ENCODE data around the gene HEATR1. TPM values are rescaled to one million over a fixed set of nuclear protein-coding genes. Genes with fewer than 3 reads are reported as not detected.
A peak's percentile ranks its signal among the peaks of the same experiment; 100 is the strongest.

Gene HEATR1
- total RNA-seq, 2 donors from 2014 or later: 11.9 to 25.7 TPM

DNA sequence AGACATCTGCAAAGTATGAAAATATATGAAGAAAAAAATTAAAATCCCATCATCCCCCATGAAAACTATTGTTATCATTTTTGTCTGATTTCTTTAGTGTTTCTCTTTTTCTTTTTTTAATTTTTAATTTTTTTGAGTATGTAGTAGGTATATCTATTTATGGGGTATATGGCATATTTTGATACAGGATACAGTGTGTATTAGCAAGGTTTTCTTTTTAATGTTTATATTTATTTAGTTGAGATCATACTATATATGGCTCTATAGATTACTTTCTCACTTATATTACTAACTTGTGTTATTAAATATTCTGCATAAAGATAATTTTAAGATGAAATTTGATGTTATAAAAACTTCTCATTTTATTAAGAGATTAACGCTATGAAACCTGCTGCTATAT, 69.1 kb downstream of the HEATR1 start:
- Histone ChIP-seq H3K4me1 (peaks cover 16% of the 10 kb centered on the region), H3K9me3 (no peaks in the 10 kb centered on the region), H3K4me3 (no peak overlapping the region), H3K36me3 (replicated peaks in 1 of 2; ENCODE audit: insufficient read depth in 1 of 2, low read depth in 2 of 2) (peaks cover 4 to 22% of the 10 kb centered on the region in 2 donors), H3K27ac (no peak overlapping the region), H3K27me3 (no peaks in the 10 kb centered on the region)
- TF ChIP-seq POLR2A (IDR thresholded peaks at IDR 0.05): no peak
- TF ChIP-seq, protein P1, sequence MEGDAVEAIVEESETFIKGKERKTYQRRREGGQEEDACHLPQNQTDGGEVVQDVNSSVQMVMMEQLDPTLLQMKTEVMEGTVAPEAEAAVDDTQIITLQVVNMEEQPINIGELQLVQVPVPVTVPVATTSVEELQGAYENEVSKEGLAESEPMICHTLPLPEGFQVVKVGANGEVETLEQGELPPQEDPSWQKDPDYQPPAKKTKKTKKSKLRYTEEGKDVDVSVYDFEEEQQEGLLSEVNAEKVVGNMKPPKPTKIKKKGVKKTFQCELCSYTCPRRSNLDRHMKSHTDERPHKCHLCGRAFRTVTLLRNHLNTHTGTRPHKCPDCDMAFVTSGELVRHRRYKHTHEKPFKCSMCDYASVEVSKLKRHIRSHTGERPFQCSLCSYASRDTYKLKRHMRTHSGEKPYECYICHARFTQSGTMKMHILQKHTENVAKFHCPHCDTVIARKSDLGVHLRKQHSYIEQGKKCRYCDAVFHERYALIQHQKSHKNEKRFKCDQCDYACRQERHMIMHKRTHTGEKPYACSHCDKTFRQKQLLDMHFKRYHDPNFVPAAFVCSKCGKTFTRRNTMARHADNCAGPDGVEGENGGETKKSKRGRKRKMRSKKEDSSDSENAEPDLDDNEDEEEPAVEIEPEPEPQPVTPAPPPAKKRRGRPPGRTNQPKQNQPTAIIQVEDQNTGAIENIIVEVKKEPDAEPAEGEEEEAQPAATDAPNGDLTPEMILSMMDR (IDR thresholded peaks at IDR 0.05): no peak
- 91 to 100% methylated on average over 1 of the region's 1 CpG for WGBS, 2 donors
- intact Hi-C loops (cut with DNase I): loop anchor here (10.0 kb wide), 1 partner anchor 430 kb away; no protein-coding TSS in a partner anchor
- DNase-seq: no peak
- no peak for ATAC-seq

DNA sequence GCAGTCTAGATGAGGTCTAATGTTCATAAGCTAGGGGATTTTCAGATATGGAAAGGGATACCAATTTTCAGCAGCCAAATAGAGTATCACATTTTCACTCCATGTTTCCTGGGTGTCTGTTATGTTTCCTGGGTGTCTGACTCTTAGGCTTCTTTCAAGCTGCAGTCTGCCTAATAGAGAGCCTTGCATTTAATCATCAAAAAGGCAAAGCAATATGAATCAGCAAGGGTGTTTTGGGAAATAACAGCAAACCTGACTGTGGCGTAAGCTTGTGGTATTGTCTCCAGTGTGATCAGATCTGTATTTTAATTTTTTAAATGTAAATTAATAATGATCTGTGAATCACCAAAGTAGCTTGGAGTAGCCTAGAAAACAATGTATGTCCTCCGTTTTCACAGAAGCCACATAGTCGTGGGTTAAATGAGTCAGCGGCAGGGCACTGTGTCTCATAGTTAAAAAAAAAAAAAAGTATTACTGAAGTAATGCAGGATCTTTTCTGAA, 70.1 kb downstream of the HEATR1 start:
- 72 to 73% methylated on average over 4 of the region's 4 CpGs for WGBS, 2 donors
- no peak overlapping the region for H3K4me3 ChIP-seq
- H3K4me1 ChIP-seq: peaks cover 16% of the 10 kb centered on the region
- peaks cover 0 to 14% of the 10 kb centered on the region in 2 donors for H3K36me3 ChIP-seq (replicated peaks in 1 of 2; ENCODE audit: insufficient read depth in 1 of 2, low read depth in 2 of 2)
- ATAC-seq (no peak), DNase-seq (no peak)
- no peaks in the 10 kb centered on the region for H3K27me3 ChIP-seq
- intact Hi-C loops (cut with DNase I): loop anchor here (10.0 kb wide), 1 partner anchor 429 kb away; no protein-coding TSS in a partner anchor
- TF ChIP-seq, protein P1 (IDR thresholded peaks at IDR 0.05): no peak
- no peak for TF ChIP-seq POLR2A (IDR thresholded peaks at IDR 0.05)
- no peak overlapping the region for H3K27ac ChIP-seq
- H3K9me3 ChIP-seq: no peaks in the 10 kb centered on the region

DNA sequence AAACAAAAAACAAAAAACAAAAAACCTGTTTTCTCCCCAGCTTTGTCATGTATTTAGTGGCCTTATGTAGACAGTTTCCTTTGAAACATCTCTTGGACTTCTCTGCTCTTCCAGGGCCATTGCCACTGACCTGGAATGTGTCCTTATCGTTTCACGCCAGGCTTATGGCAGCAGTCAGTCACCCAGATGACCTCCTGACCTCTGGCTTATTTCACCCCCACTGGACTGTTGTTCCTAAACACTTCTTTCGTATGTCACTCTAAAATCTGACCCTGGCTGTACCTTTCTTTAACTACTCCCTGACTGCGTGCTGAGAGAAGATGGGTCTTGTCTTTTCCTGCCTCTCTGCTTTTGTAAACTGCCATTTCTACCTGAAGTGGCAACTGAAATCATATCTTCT, 71.5 kb downstream of the HEATR1 start:
- Histone ChIP-seq H3K27ac (no peak overlapping the region), H3K9me3 (no peaks in the 10 kb centered on the region), H3K36me3 (replicated peaks in 1 of 2; ENCODE audit: insufficient read depth in 1 of 2, low read depth in 2 of 2) (peaks cover 0 to 2% of the 10 kb centered on the region in 2 donors), H3K4me1 (peaks cover 16% of the 10 kb centered on the region), H3K4me3 (no peak overlapping the region), H3K27me3 (no peaks in the 10 kb centered on the region)
- intact Hi-C loops (cut with DNase I): loop anchor here (10.0 kb wide), 1 partner anchor 428 kb away; no protein-coding TSS in a partner anchor
- TF ChIP-seq, protein P1 (IDR thresholded peaks at IDR 0.05): no peak
- no peak for TF ChIP-seq POLR2A (IDR thresholded peaks at IDR 0.05)
- DNase-seq: no peak
- WGBS, 2 donors: 74 to 78% methylated on average over 4 of the region's 4 CpGs
- no peak for ATAC-seq

DNA sequence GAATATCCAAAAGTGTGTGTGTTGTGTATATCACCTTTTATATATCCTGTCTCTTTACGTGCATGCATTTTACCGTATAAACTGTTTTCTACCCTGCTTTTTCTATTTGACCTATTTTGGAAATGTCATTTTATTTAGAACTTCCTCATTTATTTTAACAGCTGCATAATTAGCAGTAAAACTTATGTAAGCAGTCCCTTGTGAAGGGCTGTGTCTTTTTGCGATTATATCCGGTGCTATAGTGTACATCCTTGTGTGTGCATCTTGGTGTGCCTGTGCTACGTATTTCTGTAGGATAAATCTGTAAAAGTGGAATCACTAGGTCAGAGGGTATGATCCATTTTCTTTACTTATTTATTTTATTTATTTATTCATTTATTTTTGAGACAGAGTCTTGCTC, 73.4 kb downstream of the HEATR1 start:
- Histone ChIP-seq H3K36me3 (replicated peaks in 1 of 2; ENCODE audit: insufficient read depth in 1 of 2, low read depth in 2 of 2) (peaks cover 0 to 2% of the 10 kb centered on the region in 2 donors), H3K9me3 (no peaks in the 10 kb centered on the region), H3K4me3 (no peak overlapping the region), H3K27me3 (no peaks in the 10 kb centered on the region), H3K4me1 (peaks cover 12% of the 10 kb centered on the region), H3K27ac (peak overlapping the region in 1 of 4 donors; percentile 56)
- intact Hi-C loops (cut with DNase I): loop anchor here (10.0 kb wide), 1 partner anchor 426 kb away; no protein-coding TSS in a partner anchor
- TF ChIP-seq, protein P1 (IDR thresholded peaks at IDR 0.05): no peak
- TF ChIP-seq POLR2A (IDR thresholded peaks at IDR 0.05): no peak
- DNase-seq (no peak), ATAC-seq (no peak)
- 71 to 92% methylated on average over 5 of the region's 5 CpGs for WGBS, 2 donors

DNA sequence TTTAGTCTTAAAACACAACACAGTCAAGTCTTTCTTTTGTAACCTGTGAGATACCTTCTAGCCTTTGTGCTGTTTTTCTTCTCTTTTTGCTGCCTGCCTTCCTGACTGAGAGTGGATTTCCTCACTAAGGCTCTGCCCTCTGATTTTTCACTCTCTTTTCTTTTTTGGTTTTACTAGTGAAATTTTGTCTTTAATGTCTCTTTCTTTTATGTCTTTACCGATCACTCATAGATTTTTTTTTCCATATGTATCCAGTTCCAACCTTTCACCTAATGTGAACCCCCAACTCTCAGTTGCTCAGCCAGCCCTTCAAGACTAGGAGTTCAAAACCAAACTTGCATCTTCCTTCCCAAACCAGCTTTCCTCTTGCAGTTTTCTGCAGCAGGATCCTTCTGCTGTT, 74.0 kb downstream of the HEATR1 start:
- H3K27ac ChIP-seq: peak overlapping the region in 1 of 4 donors; percentile 37
- peaks cover 12% of the 10 kb centered on the region for H3K4me1 ChIP-seq
- 79 to 95% methylated on average over 1 of the region's 1 CpG for WGBS, 2 donors
- no peaks in the 10 kb centered on the region for H3K9me3 ChIP-seq
- ATAC-seq: no peak
- intact Hi-C loops (cut with DNase I): loop anchor here (10.0 kb wide), 1 partner anchor 425 kb away; no protein-coding TSS in a partner anchor
- peaks cover 0 to 4% of the 10 kb centered on the region in 2 donors for H3K36me3 ChIP-seq (replicated peaks in 1 of 2; ENCODE audit: insufficient read depth in 1 of 2, low read depth in 2 of 2)
- no peak for TF ChIP-seq POLR2A (IDR thresholded peaks at IDR 0.05)
- TF ChIP-seq, protein P1 (IDR thresholded peaks at IDR 0.05): no peak
- no peaks in the 10 kb centered on the region for H3K27me3 ChIP-seq
- DNase-seq: no peak
- H3K4me3 ChIP-seq: no peak overlapping the region
